ENCODE results near the gene CCNE1.
"Not testable (repeated sequence)": the region's sequence is repeated elsewhere in the genome, so short reads cannot be mapped to it uniquely, and the experiment has no call there.

The CCNE1 gene

GRCh38 chr19:29789007-29789406 lies 22.8 kb upstream of the CCNE1 start:
- no peak for DNase-seq

- no peak for DNase-seq
Measured at GRCh38 chr19:29793116-29793727, 18.6 kb upstream of the CCNE1 start.

DNA sequence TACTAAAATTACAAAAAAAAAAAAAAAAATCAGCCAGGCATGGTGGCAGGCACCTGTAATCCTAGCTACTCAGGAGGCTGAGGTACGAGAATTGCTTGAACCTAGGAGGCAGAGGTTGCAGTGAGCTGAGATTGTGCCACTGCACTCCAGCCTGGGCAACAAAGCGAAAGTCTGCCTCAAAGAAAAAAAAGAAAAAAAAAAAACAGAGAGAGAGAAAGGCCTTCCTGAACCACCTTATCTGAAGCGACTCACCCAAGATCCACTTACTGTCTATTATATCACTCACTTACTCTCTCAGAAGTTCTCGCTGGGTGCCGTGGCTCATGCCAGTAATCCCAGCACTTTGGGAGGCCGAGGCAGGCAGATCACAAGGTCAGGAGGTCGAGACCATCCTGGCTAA lies 17.3 kb upstream of the CCNE1 start:
- not testable (repeated sequence) for DNase-seq

GRCh38 chr19:29795461-29796172 lies 16.2 kb upstream of the CCNE1 start:
- DNase-seq, result no peak

GRCh38 chr19:29796173-29796573 lies 15.6 kb upstream of the CCNE1 start:
- DNase-seq, result no peak

DNA sequence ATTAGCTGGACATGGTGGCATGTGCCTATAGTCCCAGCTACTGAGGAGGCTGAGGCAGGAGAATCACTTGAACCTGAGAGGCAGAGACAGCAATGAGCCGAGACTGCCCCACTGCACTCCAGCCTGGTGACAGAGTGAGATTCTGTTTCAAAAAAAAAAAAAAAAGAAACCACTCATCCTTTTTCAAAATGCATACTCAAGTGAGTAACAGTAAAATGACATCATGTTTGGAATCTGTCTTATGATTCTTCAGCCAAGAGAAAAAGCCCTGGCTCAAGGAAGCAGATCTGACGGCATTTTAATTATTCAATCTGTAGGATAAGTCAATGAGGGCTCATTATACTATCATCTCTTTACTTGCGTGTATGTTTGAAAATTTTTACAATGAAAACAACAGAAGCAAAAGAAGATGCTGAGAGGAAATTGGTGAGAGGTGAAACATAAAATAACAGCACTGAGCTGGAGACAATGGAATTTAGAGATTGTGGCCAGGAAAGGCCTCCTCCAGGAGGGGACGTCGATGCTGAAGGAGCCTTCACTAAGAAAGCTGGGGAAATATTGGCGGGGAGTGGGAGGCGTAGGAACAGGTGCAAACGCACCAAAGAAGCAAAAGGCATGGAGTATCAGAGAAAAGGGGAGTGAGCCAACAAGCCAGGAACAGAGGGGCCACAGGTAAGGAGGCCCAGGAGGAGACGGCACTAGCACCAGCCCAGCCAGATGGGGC lies 12.9 kb upstream of the CCNE1 start:
- DNase-seq, result no peak

DNA sequence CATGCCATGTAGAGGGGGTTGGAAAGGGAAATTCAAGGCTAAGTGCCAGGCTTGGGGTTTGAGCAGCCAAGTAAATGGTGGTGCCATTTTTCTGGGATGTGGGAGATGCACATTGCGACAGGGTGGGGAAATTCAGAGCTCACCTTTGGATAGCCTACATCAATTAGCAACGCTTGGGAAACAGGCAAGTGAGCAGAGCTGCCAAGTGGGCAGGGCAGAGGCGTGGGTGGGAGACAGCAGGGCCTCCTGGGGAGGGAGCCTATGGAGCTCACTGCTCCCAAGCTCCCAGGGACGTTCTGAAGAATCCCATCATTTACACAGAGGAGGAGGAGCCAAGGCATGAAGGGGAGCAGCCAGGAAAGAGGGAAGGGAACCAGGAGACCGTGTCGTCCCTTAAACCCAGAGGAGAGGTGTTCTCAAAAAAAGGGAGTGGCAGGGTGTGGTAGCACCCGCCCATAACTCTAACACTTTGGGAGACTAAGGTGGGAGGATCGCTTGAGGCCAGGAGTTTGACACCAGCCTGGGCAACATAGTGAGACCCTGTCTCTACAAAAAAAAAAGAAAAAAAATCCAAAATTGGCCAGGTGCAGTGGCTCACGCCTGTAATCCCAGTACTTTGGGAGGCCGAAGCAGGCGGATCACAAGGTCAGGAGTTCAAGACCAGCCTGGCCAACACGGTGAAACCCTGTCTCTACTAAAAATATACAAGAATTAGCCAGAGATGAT lies 11.5 kb upstream of the CCNE1 start:
- DNase-seq, result no peak

GRCh38 chr19:29803951-29804350 lies 7.8 kb upstream of the CCNE1 start:
- DNase-seq, result not testable (repeated sequence)

DNA sequence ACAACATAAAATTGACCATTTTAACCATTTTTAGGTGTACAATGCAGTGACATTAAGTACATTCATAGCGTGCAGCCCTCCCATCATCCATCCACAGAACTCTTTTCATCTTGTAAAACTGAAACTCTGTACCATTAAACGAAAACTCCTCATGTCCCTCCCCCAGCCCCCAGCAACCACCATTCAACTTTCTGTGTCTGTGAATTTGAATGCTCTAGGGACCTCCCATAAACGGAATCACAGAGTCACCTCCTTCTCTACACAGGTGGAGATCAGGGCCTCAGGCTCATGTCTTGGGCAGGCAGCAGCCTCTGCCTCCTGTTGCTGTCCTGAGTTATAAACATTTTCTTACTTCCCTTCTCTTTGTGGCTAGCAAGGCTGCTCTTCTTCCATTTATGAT lies 7.3 kb upstream of the CCNE1 start:
- DNase-seq, result no peak

- DNase-seq, result no peak
Measured at GRCh38 chr19:29805031-29805965, 6.5 kb upstream of the CCNE1 start.

DNA sequence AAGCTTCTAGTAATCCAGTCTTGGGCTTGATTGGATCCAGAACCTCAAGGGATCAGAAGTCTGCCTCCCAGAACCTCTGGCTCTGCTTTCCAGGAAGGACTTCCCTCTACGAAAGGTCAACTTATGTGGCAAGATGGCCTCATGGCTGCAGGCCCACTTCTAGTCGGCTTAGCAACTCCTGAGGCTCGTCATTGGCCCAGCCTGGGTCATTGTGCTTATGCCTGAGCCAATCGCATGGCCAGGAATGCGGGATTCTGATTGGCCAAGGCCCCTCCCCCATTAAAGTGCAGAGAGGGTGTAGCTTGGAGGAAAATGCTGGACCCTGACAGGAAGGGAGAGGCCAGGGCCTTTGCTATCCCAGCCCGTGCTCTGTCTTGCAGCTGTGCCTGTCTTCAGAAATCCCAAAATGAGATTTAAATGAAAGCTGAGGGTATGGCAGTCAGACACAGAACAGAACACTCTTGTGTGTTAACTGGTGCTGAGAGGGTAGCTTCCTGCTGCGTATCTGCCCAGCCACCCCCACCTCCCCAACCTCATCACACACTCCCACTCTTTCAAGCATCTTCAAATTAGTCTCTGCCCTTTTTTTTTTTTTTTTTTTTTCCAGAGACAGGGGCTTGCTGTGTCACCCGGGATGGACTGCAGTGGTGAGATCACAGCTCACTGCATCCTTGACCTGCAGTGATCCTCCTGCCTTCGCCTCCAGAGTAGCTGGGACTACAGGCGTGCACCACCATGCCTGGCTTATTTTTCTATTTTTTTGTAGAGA lies 5.5 kb upstream of the CCNE1 start:
- no peak for DNase-seq

DNA sequence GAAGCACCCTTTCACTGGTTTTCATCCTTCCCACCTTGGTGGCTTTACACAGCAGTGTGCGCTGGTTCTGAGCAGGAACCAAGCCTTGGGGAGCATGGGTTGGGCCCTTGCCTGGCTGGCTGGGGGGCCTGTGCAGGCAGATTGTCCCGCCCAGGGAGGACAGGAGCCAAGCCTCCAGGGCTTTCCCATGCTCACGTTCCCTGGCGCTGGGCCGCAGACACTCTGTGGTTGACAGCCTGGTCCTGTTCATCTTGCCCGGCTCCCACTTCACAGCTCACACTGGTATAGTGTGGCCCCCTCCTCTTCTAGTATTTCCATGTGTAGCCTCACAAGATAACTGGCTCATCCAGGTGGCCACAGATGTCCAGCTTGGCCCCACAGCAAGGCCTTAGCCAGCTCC lies 4.6 kb upstream of the CCNE1 start:
- DNase-seq, result no peak

- no peak for DNase-seq
Measured at GRCh38 chr19:29807870-29808405, 3.9 kb upstream of the CCNE1 start.

DNA sequence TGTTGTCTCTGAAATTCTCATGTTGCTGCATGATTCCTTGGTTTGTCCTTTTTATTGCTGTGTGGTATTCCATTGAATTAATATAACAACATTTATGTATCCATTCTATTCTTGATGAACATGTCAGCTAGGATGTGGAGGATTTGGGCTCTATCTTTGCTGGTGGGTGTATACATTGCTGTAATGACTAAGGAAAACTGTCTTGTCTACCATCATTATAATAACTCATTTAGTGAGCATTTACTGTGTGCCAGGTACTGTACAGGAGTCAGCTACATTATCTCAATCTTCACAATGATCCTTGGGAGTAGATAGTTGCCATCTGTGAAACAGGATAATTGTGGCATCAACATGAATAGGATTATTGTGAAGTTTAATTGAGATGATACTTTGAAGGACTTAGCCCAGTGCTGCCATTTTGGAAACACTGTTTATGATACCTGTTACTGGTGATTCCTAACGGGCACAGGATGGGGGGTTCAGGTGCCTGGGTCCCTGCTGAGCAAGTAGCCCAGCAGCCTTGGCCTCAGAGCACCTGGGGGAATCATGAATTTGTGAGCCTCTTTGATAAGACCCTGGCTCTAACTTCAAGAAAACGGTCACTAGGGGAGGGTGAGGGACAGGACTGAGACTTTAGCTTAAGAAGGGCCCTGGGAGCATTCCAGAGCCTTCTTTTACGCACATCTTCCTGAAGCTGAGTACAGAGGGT lies 1.8 kb upstream of the CCNE1 start:
- no peak for DNase-seq

DNA sequence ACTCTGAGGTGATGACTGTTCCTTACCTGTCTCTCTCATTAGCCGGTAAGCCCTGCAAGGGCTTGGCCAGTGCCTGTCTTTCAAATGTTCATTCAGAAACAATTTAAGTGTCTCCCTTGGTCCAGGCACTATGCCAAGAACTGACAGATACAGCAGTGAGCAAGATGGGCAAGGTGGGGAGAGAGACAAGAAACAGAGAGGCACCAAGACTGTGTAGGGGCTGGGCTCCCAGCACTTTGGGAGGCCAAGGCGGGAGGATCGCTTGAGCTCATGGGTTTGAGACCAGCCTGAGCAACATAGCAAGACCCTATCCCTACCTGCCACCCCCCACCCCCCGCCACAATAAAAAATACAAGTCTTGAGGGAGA lies 1.3 kb upstream of the CCNE1 start:
- no peak for DNase-seq

- DNase-seq, result no peak
Measured at GRCh38 chr19:29812080-29812880, 489 bp downstream of the CCNE1 start.

DNA sequence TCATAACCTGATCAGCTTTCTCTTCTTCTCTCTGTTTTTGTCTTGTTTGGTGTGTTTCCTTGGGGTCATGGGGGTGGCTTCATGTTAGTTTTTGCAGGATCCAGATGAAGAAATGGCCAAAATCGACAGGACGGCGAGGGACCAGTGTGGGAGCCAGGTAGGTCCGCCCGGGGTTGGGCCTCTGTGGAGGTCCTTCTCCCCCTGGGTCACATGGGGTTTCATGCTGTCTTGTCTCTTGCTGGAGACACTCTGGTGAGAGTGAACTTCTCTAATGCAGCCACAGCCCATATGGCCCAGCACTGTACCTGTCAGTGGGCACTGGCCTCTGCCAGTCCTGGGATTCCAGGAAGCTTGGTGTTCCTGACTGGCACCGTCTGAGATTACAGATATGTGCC lies 1.1 kb downstream of the CCNE1 start:
- no peak for DNase-seq

DNA sequence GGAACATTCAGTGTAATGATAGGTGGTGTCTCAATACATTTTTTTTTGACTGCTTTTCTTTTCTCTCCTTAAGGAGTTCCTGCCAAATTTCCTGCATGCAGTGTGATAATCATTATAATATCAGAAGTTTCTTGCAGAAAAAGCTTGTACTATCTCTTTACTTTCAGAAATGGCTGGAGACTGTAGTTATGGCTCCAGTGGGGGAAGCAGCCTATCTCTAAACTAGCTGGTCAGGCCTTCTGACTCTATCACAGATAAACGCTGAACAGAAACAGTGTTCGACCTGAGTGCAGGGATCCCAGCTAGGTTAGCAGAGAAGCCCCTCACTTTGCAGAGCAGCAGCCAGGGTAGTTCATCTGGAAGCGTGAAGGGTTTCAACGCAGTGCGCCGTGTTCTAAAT lies 1.9 kb downstream of the CCNE1 start:
- no peak for DNase-seq

DNA sequence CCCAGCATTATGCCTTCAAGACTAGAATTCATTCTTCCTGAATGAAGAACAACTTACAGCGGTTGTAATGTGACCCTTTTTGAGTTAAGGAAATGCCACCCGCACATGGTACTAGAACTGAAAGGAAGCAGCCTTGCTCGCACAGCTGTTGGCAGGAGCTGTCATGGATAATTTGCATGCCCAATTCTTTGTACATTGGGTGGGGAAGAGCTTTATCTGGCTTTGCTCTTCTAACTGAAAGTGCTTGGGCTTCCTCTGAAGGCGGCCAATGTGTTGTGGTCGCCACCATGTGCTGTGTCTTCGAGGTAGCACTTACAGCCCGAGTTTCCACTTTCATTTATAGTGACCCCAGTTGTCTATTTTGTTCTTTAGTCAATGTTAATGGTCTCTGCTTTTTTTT lies 3.4 kb downstream of the CCNE1 start:
- no peak for DNase-seq

GRCh38 chr19:29817316-29817715 lies 5.5 kb downstream of the CCNE1 start:
- no peak for DNase-seq
